HEK293 (cell line): ENCODE measurements around the gene CDC14A.

ENCODE experiments used
- CTCF ChIA-PET: fragments of 350-600 bp; formaldehyde crosslinking; extraction: SDS; loops from one replicate; lab custom pipeline; 2021; ENCODE audit warnings: antibody characterized with exemption; lab: Yijun Ruan, JAX
- POLR2A ChIA-PET: fragments of 300-600 bp; formaldehyde crosslinking; extraction: SDS; loops from one replicate; lab custom pipeline; 2020; ENCODE audit warnings: antibody characterized with exemption, inconsistent platforms; lab: Yijun Ruan, JAX
- H3K27ac ChIP-seq: fragments of 200-500 bp; sonication (Bioruptor generic); 2 replicates; pipeline ENCODE4 v1.5.1; 2014; ENCODE audit warnings: low read depth, low read length, control low read depth, inconsistent platforms; ENCODE audit errors: extremely low read depth
- H3K36me3 ChIP-seq, 2 experiments: fragments of 200-500 bp in 1 of 2; sonication (Bioruptor generic) in 1 of 2; 1 replicate in 1 of 2; 2 replicates in 1 of 2; pipeline ENCODE4 v1.5.1; 2014 to 2017; ENCODE audit warnings: inconsistent platforms in 2 of 2, low read length in 2 of 2; ENCODE audit not compliant: control insufficient read depth in 2 of 2, insufficient read depth in 1 of 2
- H3K4me1 ChIP-seq: fragments of 200-500 bp; sonication (Bioruptor generic); 2 replicates; pipeline ENCODE4 v1.5.1; 2014; ENCODE audit warnings: mild to moderate bottlenecking, low read length, inconsistent platforms; ENCODE audit not compliant: control insufficient read depth, insufficient read depth
- H3K4me3 ChIP-seq: 2 replicates; pipeline ENCODE4 v1.5.1; 2011; ENCODE audit warnings: low read depth, mild to moderate bottlenecking, control low read depth, low read length, moderate library complexity
- H3K9me3 ChIP-seq: fragments of 200-500 bp; sonication (Bioruptor generic); 2 replicates; pipeline ENCODE4 v1.5.1; 2014; ENCODE audit warnings: low read depth, low read length, inconsistent platforms; ENCODE audit not compliant: control insufficient read depth, insufficient read depth
- BCL11B ChIP-seq: fragments of 450-650 bp; formaldehyde crosslinking; IDR thresholded peaks from 2 replicates; pipeline ENCODE4 v1.5.1; 2016; ENCODE audit warnings: low read depth, missing biosample characterization, missing genetic modification characterization
- HOXA7 ChIP-seq: sonication (generic); formaldehyde crosslinking; IDR thresholded peaks from 2 replicates; pipeline ENCODE4 v1.8.1; 2022; ENCODE audit warnings: missing genetic modification reagents, borderline replicate concordance
- KLF1 ChIP-seq: fragments of 450-650 bp; formaldehyde crosslinking; IDR thresholded peaks from 2 replicates; pipeline ENCODE4 v1.5.1; 2016; ENCODE audit warnings: missing biosample characterization, missing genetic modification characterization
- KLF16 ChIP-seq: fragments of 450-650 bp; formaldehyde crosslinking; IDR thresholded peaks from 2 replicates; pipeline ENCODE4 v1.5.1; 2017; ENCODE audit warnings: missing biosample characterization, missing genetic modification characterization
- MZF1 ChIP-seq: fragments of 450-650 bp; formaldehyde crosslinking; IDR thresholded peaks from 2 replicates; pipeline ENCODE4 v1.5.1; 2017; ENCODE audit warnings: missing biosample characterization, missing genetic modification characterization, borderline replicate concordance
- SCRT1 ChIP-seq: fragments of 450-650 bp; formaldehyde crosslinking; IDR thresholded peaks from 2 replicates; pipeline ENCODE4 v1.5.1; 2016; ENCODE audit warnings: missing biosample characterization, missing genetic modification characterization, borderline replicate concordance
- SP3 ChIP-seq: fragments of 450-650 bp; formaldehyde crosslinking; IDR thresholded peaks from 2 replicates; pipeline ENCODE4 v1.5.1; 2016; ENCODE audit warnings: missing biosample characterization, missing genetic modification characterization
- TCF7L2 ChIP-seq: IDR thresholded peaks from 2 replicates; pipeline ENCODE4 v1.6.1; 2011; ENCODE audit warnings: low read depth, mild to moderate bottlenecking, inconsistent platforms, low read length, moderate library complexity, borderline replicate concordance
- TSHZ1 ChIP-seq: fragments of 450-650 bp; formaldehyde crosslinking; IDR thresholded peaks from 2 replicates; pipeline ENCODE4 v1.5.1; 2016; ENCODE audit warnings: missing biosample characterization, missing genetic modification characterization, borderline replicate concordance
- ZNF138 ChIP-seq: fragments of 450-650 bp; formaldehyde crosslinking; IDR thresholded peaks from 2 replicates; pipeline ENCODE4 v1.5.1; 2016; ENCODE audit warnings: missing biosample characterization, missing genetic modification characterization, borderline replicate concordance
- ZNF184 ChIP-seq: fragments of 450-650 bp; IDR thresholded peaks from 2 replicates; pipeline ENCODE4 v1.5.1; 2018; ENCODE audit warnings: missing biosample characterization, mild to moderate bottlenecking, missing genetic modification characterization
- ZNF266 ChIP-seq: fragments of 450-650 bp; formaldehyde crosslinking; IDR thresholded peaks from 2 replicates; pipeline ENCODE4 v1.5.1; 2016; ENCODE audit warnings: missing biosample characterization, missing genetic modification characterization, low read depth
- ZNF37A ChIP-seq: fragments of 450-650 bp; IDR thresholded peaks from 2 replicates; pipeline ENCODE4 v1.5.1; 2018; ENCODE audit warnings: missing biosample characterization, missing genetic modification characterization
- ZNF426 ChIP-seq: fragments of 450-650 bp; formaldehyde crosslinking; IDR thresholded peaks from 2 replicates; pipeline ENCODE4 v1.5.1; 2017; ENCODE audit warnings: missing biosample characterization, missing genetic modification characterization, mild to moderate bottlenecking, inconsistent platforms, moderate library complexity
- ZNF529 ChIP-seq: fragments of 450-650 bp; formaldehyde crosslinking; IDR thresholded peaks from 2 replicates; pipeline ENCODE4 v1.5.1; 2017; ENCODE audit warnings: missing genetic modification characterization, missing biosample characterization; ENCODE audit not compliant: insufficient replicate concordance
- ZNF670 ChIP-seq: fragments of 450-650 bp; formaldehyde crosslinking; IDR thresholded peaks from 2 replicates; pipeline ENCODE4 v1.5.1; 2016; ENCODE audit warnings: missing biosample characterization, missing genetic modification characterization, low read depth
- TF ChIP-seq, protein P1 (sequence below): fragments of 450-650 bp; formaldehyde crosslinking; IDR thresholded peaks from 2 replicates; pipeline ENCODE4 v1.5.1; 2016; ENCODE audit warnings: missing biosample characterization, missing genetic modification characterization
- TF ChIP-seq, protein P2 (sequence below): fragments of 450-650 bp; formaldehyde crosslinking; IDR thresholded peaks from 2 replicates; pipeline ENCODE4 v1.5.1; 2017; ENCODE audit warnings: missing biosample characterization, missing genetic modification characterization

The CDC14A gene

DNA sequence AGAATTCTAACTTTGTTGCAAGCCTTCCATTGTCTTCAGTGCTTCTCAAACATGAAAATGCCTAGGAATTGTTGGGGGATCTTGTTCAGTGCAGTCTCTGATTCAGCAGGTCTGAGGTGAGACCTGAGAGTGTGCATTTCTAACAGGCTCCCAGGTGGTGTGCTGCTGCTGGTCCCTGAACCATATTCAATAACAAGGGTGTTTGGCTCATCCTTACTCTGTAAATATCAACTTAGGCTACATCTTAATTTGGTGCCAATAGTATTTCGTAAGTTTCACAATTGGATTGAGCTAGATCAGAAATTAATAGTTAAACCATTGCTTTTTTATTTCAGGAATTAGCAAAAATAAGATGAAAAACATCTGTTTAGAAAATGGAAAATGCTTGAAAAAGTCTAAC lies 126.5 kb downstream of the CDC14A start:
- no peaks in the 10 kb centered on the region for H3K36me3 ChIP-seq
- H3K9me3 ChIP-seq, result no peaks in the 10 kb centered on the region
- CTCF ChIA-PET, result no interaction called here
- TF ChIP-seq KLF16 (tag by site-specific recombination) (no peak), ZNF184 (tag by site-specific recombination) (no peak), BCL11B (tag by site-specific recombination) (no peak), ZNF529 (no peak), HOXA7 (CRISPR knock-in tag) (no peak), ZNF426 (tag by site-specific recombination) (no peak), MZF1 (tag by site-specific recombination) (no peak), SP3 (no peak), KLF1 (tag by site-specific recombination) (no peak), SCRT1 (tag by site-specific recombination) (no peak), ZNF37A (no peak), ZNF670 (tag by site-specific recombination) (no peak), TCF7L2 (no peak), TSHZ1 (no peak), ZNF138 (tag by site-specific recombination) (no peak), ZNF266 (tag by site-specific recombination) (no peak)
- TF ChIP-seq, protein P1, sequence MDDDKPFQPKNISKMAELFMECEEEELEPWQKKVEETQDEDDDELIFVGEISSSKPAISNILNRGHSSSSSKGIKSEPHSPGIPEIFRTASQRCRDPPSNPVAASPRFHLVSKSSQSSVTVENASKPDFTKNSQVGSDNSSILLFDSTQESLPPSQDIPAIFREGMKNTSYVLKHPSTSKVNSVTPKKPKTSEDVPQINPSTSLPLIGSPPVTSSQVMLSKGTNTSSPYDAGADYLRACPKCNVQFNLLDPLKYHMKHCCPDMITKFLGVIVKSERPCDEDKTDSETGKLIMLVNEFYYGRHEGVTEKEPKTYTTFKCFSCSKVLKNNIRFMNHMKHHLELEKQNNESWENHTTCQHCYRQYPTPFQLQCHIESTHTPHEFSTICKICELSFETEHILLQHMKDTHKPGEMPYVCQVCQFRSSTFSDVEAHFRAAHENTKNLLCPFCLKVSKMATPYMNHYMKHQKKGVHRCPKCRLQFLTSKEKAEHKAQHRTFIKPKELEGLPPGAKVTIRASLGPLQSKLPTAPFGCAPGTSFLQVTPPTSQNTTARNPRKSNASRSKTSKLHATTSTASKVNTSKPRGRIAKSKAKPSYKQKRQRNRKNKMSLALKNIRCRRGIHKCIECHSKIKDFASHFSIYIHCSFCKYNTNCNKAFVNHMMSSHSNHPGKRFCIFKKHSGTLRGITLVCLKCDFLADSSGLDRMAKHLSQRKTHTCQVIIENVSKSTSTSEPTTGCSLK (tag by site-specific recombination), result no peak
- TF ChIP-seq, protein P2, sequence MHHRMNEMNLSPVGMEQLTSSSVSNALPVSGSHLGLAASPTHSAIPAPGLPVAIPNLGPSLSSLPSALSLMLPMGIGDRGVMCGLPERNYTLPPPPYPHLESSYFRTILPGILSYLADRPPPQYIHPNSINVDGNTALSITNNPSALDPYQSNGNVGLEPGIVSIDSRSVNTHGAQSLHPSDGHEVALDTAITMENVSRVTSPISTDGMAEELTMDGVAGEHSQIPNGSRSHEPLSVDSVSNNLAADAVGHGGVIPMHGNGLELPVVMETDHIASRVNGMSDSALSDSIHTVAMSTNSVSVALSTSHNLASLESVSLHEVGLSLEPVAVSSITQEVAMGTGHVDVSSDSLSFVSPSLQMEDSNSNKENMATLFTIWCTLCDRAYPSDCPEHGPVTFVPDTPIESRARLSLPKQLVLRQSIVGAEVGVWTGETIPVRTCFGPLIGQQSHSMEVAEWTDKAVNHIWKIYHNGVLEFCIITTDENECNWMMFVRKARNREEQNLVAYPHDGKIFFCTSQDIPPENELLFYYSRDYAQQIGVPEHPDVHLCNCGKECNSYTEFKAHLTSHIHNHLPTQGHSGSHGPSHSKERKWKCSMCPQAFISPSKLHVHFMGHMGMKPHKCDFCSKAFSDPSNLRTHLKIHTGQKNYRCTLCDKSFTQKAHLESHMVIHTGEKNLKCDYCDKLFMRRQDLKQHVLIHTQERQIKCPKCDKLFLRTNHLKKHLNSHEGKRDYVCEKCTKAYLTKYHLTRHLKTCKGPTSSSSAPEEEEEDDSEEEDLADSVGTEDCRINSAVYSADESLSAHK (tag by site-specific recombination), result no peak
- no peaks in the 10 kb centered on the region for H3K4me1 ChIP-seq
- POLR2A ChIA-PET, result no interaction called here
- no peak overlapping the region for H3K27ac ChIP-seq
- no peak overlapping the region for H3K4me3 ChIP-seq
